ENCODE measurements around the gene EGFR.

EGFR gene

DNA sequence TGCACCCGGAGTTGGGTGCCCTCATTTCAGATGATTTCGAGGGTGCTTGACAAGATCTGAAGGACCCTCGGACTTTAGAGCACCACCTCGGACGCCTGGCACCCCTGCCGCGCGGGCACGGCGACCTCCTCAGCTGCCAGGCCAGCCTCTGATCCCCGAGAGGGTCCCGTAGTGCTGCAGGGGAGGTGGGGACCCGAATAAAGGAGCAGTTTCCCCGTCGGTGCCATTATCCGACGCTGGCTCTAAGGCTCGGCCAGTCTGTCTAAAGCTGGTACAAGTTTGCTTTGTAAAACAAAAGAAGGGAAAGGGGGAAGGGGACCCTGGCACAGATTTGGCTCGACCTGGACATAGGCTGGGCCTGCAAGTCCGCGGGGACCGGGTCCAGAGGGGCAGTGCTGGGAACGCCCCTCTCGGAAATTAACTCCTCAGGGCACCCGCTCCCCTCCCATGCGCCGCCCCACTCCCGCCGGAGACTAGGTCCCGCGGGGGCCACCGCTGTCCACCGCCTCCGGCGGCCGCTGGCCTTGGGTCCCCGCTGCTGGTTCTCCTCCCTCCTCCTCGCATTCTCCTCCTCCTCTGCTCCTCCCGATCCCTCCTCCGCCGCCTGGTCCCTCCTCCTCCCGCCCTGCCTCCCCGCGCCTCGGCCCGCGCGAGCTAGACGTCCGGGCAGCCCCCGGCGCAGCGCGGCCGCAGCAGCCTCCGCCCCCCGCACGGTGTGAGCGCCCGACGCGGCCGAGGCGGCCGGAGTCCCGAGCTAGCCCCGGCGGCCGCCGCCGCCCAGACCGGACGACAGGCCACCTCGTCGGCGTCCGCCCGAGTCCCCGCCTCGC is at the start of gene EGFR:
Gene EGFR (plus strand): TSS at position 657 of the 830 bp plus-strand sequence. CDS start 261 bp downstream, outside the sequence.
- DNase-seq: peak in 44 of 56 donors; percentile 19 to 74 (median 40)

DNA sequence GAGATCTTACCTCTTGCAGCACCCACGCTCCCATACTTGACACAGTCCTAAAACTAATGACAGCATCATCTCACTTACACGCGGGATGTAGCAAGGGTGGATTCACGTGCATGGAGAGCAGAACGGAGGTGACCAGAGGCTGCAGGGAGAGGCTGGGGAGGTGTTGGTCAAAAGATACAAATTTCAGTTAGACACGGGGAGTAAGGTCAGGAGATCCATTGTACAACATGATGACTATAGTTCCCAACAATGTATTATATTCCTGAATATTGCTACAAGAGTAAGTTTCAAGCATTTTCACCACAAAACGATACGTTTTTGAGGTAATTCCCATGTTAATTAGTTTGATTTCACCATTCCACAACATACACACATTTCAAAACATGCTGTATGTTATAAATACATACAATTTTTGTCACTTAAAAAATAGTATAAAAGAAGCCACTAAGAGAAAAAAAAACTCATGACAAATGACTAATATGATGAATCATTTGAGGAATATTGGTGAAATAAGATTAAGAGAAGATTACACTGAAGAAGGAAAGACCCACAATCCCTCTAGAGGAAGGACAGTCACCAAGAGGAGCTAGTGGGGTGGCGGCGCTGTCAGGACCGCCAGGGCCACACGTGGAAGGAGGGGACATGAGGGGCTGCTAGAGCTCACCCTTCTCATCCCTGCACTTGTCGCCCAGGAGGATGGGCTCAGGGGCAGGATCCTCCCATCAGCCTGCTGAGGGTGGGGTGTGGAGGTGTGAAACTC is 49.4 kb upstream of the EGFR start:
- no peak for DNase-seq

DNA sequence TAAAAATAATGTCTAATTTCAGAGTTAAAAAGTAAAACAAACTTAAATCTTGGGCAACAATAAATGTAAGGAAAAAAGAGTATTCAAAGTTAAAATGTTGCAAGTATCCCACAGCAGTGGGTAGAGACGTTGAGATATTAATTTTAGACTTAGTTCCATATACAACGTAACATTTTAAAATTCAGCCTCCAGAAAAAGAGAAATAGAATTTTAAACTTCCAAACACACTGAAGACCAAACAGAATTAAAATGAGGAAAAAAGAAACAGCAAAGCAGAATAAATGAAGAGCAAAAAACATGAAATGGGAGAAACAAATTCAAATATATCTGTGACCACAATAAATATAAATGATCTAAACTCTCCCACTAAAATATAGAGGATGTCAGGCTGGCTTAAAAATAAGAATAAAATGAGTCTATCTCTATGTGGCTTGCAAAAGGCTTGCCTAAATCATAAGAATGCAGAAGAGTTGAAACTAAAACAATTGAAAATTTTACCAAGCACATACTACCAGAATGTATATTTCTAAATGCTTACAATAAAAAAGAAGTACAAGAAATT is 46.0 kb upstream of the EGFR start:
- no peak for DNase-seq

DNA sequence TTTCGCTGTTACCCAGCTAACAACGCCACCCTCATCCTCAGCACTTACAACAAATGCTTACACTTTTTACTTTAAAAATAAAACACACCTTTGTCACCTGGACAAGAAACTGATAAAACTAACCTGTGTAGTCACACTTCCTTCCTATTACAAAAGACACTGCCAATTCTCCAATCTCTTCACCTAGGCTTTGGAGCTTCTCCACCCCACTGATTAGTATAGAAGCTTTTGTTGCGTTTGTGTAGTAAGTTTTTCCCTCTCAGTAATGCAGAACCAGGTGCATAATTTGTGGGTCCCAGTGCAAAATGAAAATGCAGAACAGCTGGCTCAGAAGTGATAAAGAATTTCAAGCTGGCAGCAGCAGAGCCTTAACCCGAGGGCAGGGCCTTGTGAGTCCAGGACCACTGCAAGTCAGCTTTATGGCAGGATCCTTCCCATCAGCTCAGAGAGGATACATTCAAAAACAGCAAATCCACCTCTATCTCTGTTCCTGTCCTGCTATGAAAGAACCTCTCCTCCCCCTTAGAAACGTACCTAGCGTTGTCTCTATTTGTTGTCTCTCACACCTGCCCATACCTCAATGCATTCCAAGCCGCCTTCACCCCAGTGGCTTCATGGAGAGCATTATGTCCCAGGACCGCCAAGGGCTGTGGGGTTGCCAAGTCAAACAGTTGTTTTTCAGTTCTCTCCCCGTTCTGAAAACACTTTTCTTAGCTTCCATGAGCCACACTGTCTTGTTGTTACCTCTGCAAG is 40.3 kb upstream of the EGFR start:
- DNase-seq: no peak

DNA sequence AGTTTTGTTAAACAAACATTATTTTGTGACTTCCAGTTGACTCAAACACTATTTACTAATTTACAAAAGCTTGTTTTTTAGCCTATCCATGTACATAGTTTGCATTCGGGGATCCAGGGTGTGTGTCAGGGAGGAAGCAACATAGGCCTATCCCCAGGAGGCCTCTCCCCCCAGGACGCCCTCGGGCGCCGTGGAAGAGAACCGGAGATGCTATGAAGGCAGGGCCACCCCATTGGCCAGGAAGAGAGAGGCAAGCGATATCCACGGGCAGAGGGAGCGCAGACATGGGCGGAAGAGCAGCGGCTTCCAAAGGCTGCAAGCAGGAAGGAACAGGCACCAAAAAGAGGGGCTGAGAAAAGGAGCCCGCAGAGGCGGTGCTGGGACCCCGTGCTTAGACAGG is 38.3 kb upstream of the EGFR start:
- DNase-seq: no peak

DNA sequence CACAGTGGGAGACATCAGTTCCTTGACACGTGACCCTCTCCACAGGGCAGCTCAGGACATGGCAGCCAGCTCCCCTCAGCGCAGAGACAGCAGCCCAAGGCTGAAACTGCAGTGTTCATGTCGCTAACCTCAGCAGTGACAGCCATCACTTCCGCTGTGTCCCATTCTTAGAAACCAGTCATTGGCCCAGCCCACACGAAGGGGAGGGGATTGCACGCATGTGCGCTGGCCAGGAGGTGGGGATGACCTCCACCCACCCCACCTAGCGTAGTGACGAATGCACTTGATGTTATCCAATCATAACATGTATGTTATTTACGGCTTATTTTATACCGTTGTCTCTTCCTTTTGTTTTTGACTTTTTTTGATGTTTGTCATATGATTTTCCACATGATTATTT is 36.9 kb upstream of the EGFR start:
- no peak for DNase-seq

DNA sequence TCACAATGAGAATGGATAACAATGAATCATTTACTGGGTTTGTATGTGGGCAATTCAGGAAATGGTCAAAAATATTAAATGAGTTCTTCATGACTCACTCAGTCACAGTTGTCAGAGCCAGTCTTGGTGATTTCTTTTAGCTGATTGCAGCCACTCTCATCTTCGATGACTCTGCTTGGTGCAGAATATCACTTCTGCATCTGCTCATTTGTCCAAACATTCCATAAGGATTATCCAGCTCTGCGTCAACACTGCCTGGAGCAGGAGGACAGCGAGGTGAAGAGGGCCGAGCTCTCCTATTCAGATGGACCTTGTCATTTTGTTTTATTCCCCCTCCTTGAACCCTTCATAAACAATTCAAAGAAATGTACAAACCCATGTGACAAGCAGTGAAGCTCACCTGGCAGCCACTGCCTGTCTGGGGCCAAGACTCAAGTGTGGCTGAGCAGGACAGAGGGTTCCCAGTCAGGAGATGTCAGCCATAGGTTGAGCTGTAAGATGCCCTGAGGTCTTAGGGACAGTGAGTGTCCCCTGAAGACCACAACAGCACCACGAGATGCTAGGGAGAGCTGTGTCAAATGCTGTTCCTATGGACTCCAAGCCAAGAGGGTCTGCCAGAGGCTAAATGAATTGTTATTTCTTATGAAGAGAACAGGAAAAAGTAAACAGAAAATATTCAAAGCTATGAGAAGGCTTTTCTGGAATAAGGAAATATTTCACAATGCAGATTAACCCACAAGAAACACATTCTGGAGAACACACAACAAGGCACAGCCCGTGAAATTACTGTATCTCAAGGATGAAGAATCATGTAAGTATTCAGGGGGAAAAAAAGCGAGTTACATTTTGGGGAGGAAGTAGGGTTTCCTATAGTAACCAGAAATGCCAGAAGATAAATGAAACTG is 33.1 kb upstream of the EGFR start:
- no peak for DNase-seq

DNA sequence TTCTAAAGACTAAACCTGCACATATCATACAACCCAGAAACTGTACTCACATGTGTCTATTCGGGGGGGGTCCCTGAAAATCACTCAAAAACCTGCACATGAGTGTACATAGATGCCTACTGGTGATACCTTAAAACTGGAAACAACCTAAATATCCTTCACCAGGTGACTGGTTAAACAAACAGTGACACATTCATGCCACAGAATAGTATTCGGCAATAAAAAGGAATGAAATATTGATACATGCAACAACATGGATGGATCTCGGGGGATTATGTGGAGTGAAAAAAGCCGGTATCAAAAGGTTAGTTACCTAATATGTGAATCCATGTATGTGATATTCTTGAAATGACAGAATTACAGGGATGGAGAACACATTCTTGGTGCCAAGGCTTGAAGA is 32.1 kb upstream of the EGFR start:
- no peak for DNase-seq

DNA sequence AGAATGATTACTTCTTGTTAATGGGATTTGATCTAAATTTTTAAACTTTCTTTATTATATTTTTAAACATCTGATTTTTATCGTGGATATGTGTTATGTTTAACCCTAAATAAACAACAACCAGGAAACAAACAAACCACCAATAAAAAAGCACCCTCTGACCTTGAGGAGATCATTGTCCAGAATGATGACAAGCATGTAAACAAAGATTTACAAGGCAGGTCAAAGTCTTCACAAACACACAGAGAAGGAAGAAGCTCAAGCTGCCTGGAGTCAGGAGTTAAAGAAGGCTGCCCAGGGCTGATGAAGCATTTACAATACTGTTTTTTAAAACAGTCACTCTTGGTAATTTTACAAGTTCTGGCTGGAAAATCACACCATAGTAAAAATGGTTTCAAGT is 31.0 kb upstream of the EGFR start:
- DNase-seq: no peak

DNA sequence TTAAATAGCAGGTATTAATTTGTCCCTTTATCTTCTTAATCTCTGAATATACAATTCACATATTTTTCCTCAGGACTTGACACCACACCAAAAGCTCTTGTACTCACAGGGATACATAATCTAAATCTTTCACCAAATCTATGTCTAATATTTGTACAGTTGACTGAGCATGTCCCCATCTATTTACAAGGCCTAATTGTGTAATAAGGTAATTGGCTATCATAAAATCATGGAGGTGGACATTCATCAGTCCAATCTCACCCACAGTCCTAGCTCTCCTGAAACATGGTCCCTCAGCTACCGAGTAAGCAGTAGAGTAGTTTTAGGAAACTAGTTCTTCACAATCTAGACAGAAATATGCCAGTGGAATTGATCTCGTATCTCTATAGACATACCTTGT is 30.3 kb upstream of the EGFR start:
- no peak for DNase-seq

DNA sequence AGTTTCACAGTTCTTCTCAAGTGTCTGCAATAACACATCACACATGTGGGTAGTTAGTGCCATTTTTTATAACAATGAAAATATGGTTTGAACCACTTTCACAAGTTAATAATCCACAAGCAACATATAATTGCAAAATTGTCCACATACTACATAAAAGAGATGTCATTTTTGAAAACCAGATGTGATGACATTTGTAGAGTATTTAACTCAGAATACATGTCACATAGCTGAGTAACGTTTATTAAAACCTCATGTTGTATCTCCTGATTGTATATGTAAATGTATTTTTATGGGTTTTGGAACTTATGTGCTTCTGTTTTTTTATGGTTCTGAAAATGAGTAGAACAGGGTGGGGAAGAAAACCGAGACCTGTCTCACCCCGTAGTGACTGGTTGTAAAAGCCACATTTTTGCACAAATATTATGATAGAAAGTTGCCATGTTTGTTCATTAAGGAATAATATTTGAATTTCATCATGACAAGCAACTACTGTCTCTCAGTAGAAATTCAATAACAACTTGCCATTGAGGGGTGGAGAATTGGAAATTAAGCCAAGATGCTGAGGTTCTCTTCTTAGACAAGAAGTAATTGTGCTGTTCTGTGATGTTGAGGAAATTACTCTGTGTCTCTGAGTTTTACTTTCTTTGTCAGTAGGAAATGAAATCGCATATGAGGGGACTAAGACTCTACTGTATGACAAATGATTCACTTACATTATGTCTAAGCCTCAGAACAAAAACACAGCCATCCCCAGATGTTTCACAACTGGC is 29.2 kb upstream of the EGFR start:
- no peak for DNase-seq

DNA sequence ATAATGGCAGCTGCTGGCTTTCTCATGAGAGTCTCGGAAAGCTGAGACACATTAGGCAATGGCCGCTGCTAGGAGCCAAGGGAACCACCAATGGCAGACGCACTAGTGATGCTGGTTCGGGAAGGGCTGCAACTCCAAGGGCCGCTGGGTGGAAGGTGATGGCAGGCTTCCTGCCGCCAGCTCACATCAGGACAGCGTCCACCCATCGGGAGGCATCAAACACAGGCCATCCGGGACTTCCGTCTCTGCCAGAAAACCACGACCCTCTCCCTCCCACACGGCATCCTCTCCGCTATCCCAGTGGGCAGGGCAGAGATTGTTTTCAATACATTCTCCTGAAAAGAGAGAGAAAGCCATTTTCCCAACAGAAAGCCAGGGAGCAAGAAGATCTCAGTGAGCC is 27.5 kb upstream of the EGFR start:
- DNase-seq: no peak

DNA sequence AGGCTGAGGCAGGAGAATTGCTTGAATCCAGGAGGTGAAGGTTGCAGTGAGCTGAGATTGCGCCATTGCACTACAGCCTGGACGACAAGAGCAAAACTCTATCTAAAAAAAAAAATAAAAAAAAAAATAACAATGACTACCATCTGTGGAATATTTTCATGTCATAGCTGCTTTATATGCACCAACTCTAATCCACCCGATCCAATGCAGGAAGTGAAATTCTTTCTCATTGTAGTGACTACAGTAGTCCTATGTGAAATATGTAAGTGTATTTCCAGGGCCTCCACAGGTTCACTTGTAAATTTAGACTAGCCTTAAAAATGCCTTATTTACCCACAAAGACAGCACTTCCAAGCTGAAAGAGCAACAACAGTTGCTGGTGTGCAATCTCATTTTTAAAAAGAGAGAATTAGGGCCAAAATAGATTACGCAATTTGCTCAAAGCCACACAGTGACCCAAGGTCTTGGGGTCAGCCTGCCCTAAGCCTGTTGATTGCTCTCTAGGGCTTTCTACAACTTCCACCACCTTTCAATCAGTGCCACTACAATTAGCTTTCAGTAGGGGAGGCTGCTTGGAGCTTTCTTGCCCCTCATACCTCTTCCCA is 25.8 kb upstream of the EGFR start:
- DNase-seq: no peak

DNA sequence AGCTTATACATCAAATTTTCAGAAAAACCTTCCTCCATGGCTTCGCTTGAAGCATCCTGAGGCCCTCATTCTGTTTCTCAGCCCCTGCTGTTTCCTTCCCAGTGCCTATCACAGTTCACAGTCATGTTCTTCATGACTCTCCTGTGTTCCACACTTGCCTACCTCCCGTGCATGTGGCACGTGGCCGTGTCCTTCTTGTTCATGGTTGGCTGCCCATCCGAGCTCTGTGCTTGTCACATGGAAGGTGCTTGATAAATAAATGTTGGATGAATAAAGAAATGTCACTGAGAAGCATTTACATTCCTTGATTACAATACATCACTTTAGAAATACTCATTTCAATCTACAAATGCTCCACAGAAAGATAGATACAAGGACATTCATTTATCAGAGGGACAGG is 23.7 kb upstream of the EGFR start:
- DNase-seq: no peak

DNA sequence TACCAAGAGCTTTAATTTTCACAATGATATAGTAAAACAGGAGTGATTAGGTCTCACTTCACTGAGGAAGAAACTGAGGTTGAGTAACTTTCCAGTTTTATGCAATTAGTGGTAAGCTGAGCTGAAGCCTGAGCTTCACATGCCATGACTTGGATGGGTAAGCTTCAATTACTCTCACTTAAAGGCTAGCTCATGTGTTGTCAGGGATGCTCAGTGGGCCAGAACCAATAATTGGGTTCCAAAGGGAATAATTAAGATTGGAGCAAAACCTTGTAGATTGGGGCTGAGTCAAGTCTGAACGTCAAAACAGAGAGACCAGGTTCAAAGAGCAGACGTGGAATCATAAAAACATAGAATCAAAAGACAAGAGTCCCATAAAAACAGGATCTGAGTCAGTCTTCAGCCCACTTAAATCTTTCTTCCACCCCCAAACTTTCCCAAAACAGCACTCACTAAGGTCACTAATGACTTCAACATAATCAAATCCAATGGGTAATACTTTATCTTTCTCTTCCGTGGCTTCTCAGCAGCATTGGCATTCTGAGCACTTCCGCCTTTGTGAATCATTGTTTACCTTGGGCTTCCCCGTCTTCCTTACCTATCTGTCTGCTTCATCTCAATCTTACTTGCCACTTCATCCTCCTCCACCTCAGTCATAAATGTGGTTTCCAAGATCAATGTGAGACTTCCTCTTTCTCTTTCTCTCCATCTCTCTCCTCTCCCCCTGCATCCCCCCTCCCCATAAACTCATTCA is 23.0 kb upstream of the EGFR start:
- no peak for DNase-seq

DNA sequence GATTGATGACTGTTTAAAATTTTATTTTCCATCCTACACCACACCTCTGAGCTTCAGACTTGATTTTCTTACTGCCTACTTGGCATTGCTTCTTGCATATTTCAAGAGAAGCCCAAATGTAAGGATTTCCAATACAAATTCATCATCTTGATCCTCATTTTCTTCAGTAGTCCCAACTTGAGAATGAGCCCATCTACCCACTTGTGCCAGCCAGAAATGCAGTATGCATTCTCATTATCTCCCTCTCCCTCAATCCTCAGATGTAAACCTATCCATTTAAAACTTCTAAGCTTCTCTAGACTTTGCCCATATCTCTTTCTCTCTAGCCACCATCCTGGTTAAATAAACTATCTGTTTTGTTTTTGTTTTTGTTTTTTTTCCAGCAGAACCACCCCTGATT is 22.4 kb upstream of the EGFR start:
- DNase-seq: no peak

DNA sequence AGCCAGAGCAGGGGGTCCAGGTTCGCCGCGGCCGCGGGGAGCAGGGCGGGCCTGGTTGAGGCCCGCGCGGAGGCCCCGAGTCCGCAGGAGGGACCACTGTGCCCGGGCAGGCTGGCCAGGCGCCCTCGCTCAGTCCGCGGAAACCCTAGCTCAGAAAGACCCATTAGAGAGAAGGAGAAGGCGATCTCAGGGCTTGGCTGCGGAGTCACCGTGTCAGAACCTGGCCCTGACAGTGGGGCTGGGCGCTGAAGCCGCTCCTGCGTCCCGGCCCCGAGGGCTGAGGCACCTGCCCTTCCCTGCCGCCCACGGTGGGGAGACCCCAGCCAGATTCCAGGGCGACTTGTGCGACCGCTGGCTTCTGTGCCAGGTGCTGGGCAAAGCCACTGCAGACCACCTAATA is 14.2 kb upstream of the EGFR start:
- no peak for DNase-seq

DNA sequence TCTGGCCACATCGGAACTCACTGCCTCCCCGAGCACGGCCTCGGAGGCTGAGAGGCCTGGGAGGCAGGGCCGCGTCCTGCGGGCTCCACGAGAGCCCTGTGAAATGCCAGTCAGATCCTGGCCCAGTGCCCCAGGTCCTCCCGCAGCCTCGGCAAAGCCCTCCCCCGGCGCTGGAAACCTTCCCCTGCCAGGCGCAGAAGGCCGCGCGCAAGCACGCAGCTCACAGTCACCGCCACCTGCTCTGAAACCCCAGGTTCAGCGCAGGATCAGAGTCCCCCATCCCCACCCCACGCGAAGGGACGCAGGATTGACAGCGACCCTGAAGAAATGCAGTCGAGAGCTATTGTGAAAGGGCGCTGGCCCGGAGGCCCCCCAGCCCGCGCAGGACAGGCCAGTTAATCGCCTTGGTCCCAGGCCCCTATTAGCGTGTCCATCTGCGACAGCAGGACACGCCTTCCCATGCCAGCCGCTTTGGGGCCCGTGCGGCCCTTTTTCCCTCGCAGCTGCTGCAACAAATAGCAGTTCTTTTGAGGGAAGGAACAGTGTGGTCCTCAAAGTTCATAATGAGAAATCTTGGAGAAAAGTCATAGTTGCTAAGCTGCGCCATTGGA is 13.5 kb upstream of the EGFR start:
- DNase-seq: peak in 12 of 56 donors; percentile 13 to 65 (median 34)
